SK-N-SH (cell line): ENCODE results near the gene PI4K2B. TPM values are rescaled to one million over a fixed set of nuclear protein-coding genes. Genes with fewer than 3 reads are reported as not detected.
A peak's percentile ranks its signal among the peaks of the same experiment; 100 is the strongest.

Source experiments
- MAX ChIP-seq: IDR thresholded peaks from 2 replicates; pipeline ENCODE4 v1.4.0; 2012; ENCODE audit warnings: low read depth
- MEF2A ChIP-seq: IDR thresholded peaks from 2 replicates; pipeline ENCODE4 v1.4.0; 2012; ENCODE audit warnings: low read depth, borderline replicate concordance
- MXI1 ChIP-seq: IDR thresholded peaks from 2 replicates; pipeline ENCODE4 v1.6.1; 2012; ENCODE audit warnings: mild to moderate bottlenecking, low read depth, low read length, improper control_type of control experiment
- NRF1 ChIP-seq: IDR thresholded peaks from 2 replicates; pipeline ENCODE4 v1.6.1; 2012; ENCODE audit warnings: low read depth, mild to moderate bottlenecking, low read length
- RCOR1 ChIP-seq: fragments of 150-350 bp; IDR thresholded peaks from 2 replicates; pipeline ENCODE4 v1.6.1; 2017; ENCODE audit warnings: antibody characterized with exemption, low read length
- RFX5 ChIP-seq: IDR thresholded peaks from 2 replicates; pipeline ENCODE4 v1.6.1; 2012; ENCODE audit warnings: mild to moderate bottlenecking, improper control_type of control experiment, low read length
- RXRA ChIP-seq: IDR thresholded peaks from 2 replicates; pipeline ENCODE4 v1.4.0; 2012; ENCODE audit warnings: low read depth, mild to moderate bottlenecking, borderline replicate concordance
- SMC3 ChIP-seq: IDR thresholded peaks from 2 replicates; pipeline ENCODE4 v1.6.1; 2012; ENCODE audit warnings: low read depth, low read length, improper control_type of control experiment
- TAF1 ChIP-seq: IDR thresholded peaks from 2 replicates; pipeline ENCODE4 v1.6.1; 2012; ENCODE audit warnings: low read depth, mild to moderate bottlenecking, low read length, moderate library complexity, borderline replicate concordance
- TCF12 ChIP-seq: IDR thresholded peaks from 2 replicates; pipeline ENCODE4 v1.4.0; 2012
- polyA plus RNA-seq, 3 experiments: library from polyadenylated mRNA; depleted of rRNA; stranded (reverse); fragments of >200 nt; gene quantifications; 2 replicates each; pipeline ENCODE4 v1.2.3, GENCODE V29; 2012
- TF ChIP-seq, protein P1 (sequence below): IDR thresholded peaks from 2 replicates; pipeline ENCODE4 v1.6.1; 2012; ENCODE audit warnings: mild to moderate bottlenecking, low read depth, low read length, moderate library complexity
- TF ChIP-seq, protein P2 (sequence below): IDR thresholded peaks from 2 replicates; pipeline ENCODE4 v1.4.0; 2012; ENCODE audit warnings: low read depth, borderline replicate concordance
- TF ChIP-seq, protein P3 (sequence below): fragments of 150-350 bp; IDR thresholded peaks from 2 replicates; pipeline ENCODE4 v1.6.1; 2017; ENCODE audit warnings: antibody characterized with exemption, low read length, low read depth, borderline replicate concordance
- TF ChIP-seq, protein P4 (sequence below): IDR thresholded peaks from 2 replicates; pipeline ENCODE4; 2012

Gene PI4K2B
- polyA plus RNA-seq, 1 of the 3 experiments (the other 2 are of a cell fraction): 3.1 TPM

GRCh38 chr4:25312496-25313200 is 78.8 kb downstream of the PI4K2B start, which contains the start of gene ZCCHC4 (continued):
- TF ChIP-seq, protein P1, sequence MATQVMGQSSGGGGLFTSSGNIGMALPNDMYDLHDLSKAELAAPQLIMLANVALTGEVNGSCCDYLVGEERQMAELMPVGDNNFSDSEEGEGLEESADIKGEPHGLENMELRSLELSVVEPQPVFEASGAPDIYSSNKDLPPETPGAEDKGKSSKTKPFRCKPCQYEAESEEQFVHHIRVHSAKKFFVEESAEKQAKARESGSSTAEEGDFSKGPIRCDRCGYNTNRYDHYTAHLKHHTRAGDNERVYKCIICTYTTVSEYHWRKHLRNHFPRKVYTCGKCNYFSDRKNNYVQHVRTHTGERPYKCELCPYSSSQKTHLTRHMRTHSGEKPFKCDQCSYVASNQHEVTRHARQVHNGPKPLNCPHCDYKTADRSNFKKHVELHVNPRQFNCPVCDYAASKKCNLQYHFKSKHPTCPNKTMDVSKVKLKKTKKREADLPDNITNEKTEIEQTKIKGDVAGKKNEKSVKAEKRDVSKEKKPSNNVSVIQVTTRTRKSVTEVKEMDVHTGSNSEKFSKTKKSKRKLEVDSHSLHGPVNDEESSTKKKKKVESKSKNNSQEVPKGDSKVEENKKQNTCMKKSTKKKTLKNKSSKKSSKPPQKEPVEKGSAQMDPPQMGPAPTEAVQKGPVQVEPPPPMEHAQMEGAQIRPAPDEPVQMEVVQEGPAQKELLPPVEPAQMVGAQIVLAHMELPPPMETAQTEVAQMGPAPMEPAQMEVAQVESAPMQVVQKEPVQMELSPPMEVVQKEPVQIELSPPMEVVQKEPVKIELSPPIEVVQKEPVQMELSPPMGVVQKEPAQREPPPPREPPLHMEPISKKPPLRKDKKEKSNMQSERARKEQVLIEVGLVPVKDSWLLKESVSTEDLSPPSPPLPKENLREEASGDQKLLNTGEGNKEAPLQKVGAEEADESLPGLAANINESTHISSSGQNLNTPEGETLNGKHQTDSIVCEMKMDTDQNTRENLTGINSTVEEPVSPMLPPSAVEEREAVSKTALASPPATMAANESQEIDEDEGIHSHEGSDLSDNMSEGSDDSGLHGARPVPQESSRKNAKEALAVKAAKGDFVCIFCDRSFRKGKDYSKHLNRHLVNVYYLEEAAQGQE: 0 out of 2 replicates have a peak, but pooled peaks have one; percentile 52
- TF ChIP-seq MEF2A (peak; percentile 37; the same call in 1 of the 2 replicates), MAX (peak; percentile 79), MXI1 (peak; percentile 89), RFX5 (no peak), RXRA (no peak), TCF12 (peak; percentile 49), SMC3 (peak; percentile 33; the same call in 1 of the 2 replicates), TAF1 (peak; percentile 93), RCOR1 (peak; percentile 97), NRF1 (no peak)
- TF ChIP-seq, protein P2, sequence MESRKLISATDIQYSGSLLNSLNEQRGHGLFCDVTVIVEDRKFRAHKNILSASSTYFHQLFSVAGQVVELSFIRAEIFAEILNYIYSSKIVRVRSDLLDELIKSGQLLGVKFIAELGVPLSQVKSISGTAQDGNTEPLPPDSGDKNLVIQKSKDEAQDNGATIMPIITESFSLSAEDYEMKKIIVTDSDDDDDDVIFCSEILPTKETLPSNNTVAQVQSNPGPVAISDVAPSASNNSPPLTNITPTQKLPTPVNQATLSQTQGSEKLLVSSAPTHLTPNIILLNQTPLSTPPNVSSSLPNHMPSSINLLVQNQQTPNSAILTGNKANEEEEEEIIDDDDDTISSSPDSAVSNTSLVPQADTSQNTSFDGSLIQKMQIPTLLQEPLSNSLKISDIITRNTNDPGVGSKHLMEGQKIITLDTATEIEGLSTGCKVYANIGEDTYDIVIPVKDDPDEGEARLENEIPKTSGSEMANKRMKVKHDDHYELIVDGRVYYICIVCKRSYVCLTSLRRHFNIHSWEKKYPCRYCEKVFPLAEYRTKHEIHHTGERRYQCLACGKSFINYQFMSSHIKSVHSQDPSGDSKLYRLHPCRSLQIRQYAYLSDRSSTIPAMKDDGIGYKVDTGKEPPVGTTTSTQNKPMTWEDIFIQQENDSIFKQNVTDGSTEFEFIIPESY: peak; percentile 86; the same call in 1 of the 2 replicates
- TF ChIP-seq, protein P3, sequence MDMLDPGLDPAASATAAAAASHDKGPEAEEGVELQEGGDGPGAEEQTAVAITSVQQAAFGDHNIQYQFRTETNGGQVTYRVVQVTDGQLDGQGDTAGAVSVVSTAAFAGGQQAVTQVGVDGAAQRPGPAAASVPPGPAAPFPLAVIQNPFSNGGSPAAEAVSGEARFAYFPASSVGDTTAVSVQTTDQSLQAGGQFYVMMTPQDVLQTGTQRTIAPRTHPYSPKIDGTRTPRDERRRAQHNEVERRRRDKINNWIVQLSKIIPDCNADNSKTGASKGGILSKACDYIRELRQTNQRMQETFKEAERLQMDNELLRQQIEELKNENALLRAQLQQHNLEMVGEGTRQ: no peak
- TF ChIP-seq, protein P4, sequence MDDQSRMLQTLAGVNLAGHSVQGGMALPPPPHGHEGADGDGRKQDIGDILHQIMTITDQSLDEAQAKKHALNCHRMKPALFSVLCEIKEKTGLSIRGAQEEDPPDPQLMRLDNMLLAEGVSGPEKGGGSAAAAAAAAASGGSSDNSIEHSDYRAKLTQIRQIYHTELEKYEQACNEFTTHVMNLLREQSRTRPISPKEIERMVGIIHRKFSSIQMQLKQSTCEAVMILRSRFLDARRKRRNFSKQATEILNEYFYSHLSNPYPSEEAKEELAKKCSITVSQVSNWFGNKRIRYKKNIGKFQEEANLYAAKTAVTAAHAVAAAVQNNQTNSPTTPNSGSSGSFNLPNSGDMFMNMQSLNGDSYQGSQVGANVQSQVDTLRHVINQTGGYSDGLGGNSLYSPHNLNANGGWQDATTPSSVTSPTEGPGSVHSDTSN: peak; percentile 34; the same call in 1 of the 2 replicates
